GM20000 (cell line): Measurements from ENCODE around the gene FIGLA.

ENCODE experiments used
- DNase-seq: peaks from one replicate; pipeline ENCODE4 v3.0.0; 2012; ENCODE audit warnings: low spot score
- TF ChIP-seq, protein P1 (sequence below): IDR thresholded peaks from 2 replicates; pipeline ENCODE4 v1.5.1; 2012; ENCODE audit warnings: mild to moderate bottlenecking, control low read depth; ENCODE audit errors: extremely low read depth, missing control alignments

Gene FIGLA, protein sequence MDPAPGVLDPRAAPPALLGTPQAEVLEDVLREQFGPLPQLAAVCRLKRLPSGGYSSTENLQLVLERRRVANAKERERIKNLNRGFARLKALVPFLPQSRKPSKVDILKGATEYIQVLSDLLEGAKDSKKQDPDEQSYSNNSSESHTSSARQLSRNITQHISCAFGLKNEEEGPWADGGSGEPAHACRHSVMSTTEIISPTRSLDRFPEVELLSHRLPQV

DNA sequence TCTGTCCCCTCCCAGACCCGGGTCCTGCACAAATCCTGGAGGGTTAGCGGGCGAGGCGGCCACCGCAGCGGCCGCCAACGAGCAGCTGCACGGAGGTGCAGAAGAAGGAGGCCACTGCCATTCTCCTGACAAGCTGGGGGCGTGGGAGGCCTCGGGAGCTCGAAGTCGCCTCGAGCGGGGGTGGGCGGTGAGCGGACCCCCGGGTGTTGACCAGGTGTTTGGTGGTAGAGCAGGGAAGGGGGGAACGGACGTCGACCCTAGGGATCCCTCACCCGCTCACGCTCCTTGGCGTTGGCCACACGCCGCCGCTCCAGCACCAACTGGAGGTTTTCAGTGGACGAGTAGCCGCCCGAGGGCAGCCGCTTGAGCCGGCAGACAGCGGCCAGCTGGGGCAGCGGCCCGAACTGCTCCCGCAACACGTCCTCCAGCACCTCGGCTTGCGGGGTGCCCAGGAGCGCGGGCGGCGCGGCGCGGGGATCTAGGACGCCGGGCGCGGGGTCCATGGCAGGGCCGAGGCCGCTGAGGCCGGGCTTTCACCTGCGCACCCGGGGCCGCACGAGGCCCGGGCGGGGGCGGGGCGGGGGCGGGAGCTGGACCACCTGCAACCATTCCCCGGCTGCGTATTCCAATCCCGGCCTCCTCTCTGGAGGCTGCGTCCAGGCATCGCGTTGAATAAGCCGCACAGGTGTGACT lies at the start of gene FIGLA:
FIGLA (minus strand) TSS at position 508 of the 693 bp plus-strand sequence; CDS start at position 503, 5 bp downstream.
- TF ChIP-seq, protein P1, sequence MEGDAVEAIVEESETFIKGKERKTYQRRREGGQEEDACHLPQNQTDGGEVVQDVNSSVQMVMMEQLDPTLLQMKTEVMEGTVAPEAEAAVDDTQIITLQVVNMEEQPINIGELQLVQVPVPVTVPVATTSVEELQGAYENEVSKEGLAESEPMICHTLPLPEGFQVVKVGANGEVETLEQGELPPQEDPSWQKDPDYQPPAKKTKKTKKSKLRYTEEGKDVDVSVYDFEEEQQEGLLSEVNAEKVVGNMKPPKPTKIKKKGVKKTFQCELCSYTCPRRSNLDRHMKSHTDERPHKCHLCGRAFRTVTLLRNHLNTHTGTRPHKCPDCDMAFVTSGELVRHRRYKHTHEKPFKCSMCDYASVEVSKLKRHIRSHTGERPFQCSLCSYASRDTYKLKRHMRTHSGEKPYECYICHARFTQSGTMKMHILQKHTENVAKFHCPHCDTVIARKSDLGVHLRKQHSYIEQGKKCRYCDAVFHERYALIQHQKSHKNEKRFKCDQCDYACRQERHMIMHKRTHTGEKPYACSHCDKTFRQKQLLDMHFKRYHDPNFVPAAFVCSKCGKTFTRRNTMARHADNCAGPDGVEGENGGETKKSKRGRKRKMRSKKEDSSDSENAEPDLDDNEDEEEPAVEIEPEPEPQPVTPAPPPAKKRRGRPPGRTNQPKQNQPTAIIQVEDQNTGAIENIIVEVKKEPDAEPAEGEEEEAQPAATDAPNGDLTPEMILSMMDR, result no peak
- DNase-seq, result no peak

DNA sequence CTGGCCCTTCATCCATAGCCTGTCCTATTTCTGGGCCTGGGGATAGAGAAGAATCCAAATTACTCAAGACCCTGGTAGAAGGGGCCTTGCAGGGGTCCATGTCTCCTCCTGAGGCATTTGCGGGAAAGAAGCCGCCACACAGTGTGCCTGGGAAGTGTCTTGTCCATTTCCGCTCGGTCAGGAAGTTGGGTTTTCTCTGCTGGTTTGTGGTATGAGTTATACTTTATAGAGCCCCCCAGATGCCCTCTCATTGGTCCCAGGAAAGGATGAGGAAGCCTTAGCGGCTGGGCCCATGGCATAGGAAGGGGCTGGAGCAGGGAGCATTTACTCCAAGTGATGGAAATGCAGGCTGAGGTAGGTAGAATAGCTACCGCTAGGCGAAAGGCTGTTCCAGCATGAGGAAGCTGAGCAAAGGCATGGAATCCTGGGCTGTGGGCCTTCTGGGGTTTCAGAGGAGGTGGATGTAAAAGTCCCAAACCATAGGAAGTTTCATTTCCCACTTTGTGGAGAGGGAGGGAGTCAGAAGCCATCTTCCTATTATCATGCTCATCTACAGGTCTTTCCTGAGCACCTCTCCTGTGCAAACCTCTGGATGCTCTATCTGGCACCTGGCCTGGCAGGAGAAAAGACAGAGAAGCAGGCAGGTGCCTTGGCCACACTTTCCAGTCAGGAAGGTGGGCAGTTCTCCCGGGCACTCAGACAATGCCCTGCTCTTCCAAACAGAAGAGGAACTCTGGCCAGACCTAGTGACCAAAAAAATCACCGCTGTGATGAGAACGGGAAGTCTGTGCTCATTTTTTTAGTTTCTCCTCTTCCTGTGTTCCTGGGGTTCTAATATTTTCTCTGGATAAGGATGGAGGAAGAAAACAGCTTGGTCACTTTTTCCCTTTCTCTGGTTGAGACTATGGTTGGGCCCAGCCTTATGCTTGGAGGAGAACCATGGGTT lies 47.8 kb upstream of the FIGLA start:
- TF ChIP-seq, protein P1, result no peak
- no peak for DNase-seq

DNA sequence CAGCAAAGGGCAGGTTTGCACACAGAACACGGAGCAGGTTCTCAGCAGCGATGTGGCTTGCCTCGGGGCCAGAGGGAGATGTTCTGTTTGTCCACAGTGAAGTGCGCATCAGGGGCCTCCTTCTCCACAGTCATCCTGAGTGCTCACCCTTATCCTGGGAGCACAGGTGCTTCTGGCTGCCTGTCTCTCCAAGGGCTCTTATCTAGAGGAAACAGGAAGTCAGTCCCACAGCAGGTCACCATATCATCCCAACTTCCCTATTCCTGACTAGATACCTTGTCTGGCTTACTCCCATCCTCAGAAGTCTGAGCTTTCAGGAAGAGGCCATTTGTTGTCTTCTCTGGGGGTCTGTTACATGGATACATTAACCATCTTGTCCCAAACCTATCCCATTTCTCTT lies 45.2 kb upstream of the FIGLA start, which contains the start of gene CD207:
CD207 (minus strand) TSS at position 174 of the 400 bp plus-strand sequence; CDS start at position 134, 40 bp downstream.
- no peak for DNase-seq
- TF ChIP-seq, protein P1, result no peak

DNA sequence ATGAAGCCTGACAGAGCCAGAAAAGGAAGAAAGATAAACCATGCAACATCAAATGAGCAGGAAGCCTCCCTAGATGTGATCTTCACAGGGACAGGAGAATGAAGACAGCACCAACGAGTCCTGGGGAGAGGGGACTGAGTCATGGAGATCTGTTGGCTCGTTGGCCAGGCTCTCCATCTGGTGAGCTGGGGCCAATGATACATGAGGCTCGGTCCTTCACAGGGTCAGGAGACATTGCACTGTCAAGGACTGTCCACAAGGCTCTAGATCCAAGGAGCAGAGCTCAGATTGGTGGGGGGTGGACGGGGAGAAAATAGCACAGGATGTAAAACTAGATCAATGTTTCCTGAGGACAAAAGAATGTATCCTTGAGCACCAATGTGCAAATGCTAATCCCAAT lies 44.4 kb upstream of the FIGLA start:
- TF ChIP-seq, protein P1, result no peak
- DNase-seq, result no peak

DNA sequence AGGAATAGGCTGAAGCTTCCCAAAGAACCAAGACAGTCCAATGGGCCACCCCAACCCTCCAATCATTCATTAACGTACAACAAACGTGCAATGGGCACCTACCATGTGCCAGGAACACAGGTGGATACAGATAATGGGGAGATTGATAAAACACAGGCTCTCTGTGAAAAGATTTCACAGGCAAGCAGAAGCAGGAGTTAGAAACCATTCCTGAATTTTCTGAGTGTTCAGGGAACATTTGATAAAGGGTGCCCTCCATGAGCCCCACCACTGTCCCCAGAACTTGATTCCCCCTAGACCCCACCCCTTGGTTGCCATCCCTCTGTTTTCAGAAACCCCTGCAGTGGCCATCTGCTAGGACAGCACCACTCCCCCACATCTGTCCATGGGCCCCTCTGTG lies 43.7 kb upstream of the FIGLA start:
- TF ChIP-seq, protein P1, result no peak
- no peak for DNase-seq

DNA sequence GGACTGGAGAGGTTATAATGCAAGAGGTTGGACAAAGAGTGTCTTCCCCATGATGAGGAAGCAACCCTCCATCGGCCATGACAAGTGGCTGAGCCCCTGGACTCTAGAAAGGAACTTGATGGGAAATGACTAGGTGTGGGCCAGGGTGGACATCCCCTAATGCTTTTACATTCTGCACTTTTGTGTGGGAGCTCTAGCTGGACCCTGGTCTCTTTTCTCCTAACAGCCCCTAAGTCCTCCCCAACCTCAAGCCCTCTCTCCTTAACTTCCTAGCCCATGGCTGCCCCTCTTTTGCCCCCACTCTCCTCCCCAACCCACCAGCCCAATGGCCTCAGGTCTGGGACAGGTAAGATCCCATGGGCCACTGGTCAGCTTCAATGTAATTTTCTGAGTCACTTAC lies 42.8 kb upstream of the FIGLA start:
- DNase-seq, result no peak
- TF ChIP-seq, protein P1, result no peak
